ENCODE results near the gene ALPI. TPM values are rescaled to one million over a fixed set of nuclear protein-coding genes. Genes with fewer than 3 reads are reported as not detected.

ALPI gene
- total RNA-seq, 1 experiment from 2014 or later: not detected

GRCh38 chr2:232417489-232417888 is 38.5 kb upstream of the ALPI start:
- H3K4me1 ChIP-seq (ENCODE audit: control insufficient read depth in 1 of 2, insufficient read depth in 2 of 2, low read length in 2 of 2): peaks cover 5 to 27% of the 10 kb centered on the region in 2 experiments; a peak in 3 of 4 replicates
- H3K9ac ChIP-seq (ENCODE audit: low read length): no peak overlapping the region
- H2AFZ ChIP-seq (ENCODE audit: low read depth, low read length, poor library complexity, severe bottlenecking): no peak overlapping the region
- ATAC-seq (no peak), DNase-seq (ENCODE audit: low read depth, low spot score) (no peak)
- no peaks in the 10 kb centered on the region for H4K20me1 ChIP-seq (ENCODE audit: insufficient read depth)
- H3K4me2 ChIP-seq (ENCODE audit: low read length): no peak overlapping the region
- no peaks in the 10 kb centered on the region for H3K27me3 ChIP-seq (ENCODE audit: insufficient read depth, low read length)
- BruUV-seq (replicated peaks): no TSS peak
- TF ChIP-seq REST (IDR thresholded peaks at IDR 0.05; ENCODE audit: low read depth) (no peak), RAD21 (IDR thresholded peaks at IDR 0.05; ENCODE audit: low read depth) (no peak), ZBTB33 (IDR thresholded peaks at IDR 0.05; ENCODE audit: extremely low read depth, insufficient replicate concordance, low read length) (no peak), ELF1 (IDR thresholded peaks at IDR 0.05; ENCODE audit: borderline replicate concordance, low read depth) (no peak), SIN3A (IDR thresholded peaks at IDR 0.05; ENCODE audit: low read depth) (no peak), YY1 (IDR thresholded peaks at IDR 0.05; ENCODE audit: extremely low read depth, insufficient replicate concordance, low read depth, low read length) (no peak), ATF3 (IDR thresholded peaks at IDR 0.05) (no peak), POLR2A (IDR thresholded peaks at IDR 0.05; ENCODE audit: borderline replicate concordance, extremely low read depth, insufficient read depth, insufficient read length) (no peak), JUND (IDR thresholded peaks at IDR 0.05) (no peak), EGR1 (IDR thresholded peaks at IDR 0.05; ENCODE audit: low read depth) (no peak), EZH2 (IDR thresholded peaks at IDR 0.05) (no peak), CEBPB (IDR thresholded peaks at IDR 0.05; ENCODE audit: low read depth) (no peak), MAX (IDR thresholded peaks at IDR 0.05) (no peak), SP1 (IDR thresholded peaks at IDR 0.05; ENCODE audit: low read depth) (no peak), ZNF274 (IDR thresholded peaks at IDR 0.05; ENCODE audit: low read depth, low read length) (no peak), SRF (IDR thresholded peaks at IDR 0.05; ENCODE audit: low read depth) (no peak), FOSL1 (IDR thresholded peaks at IDR 0.05; ENCODE audit: low read depth) (no peak), CTCF (IDR thresholded peaks at IDR 0.05 in 2 of 3, conservative IDR thresholded peaks at IDR 0.05 in 1 of 3; ENCODE audit: borderline replicate concordance in 1 of 3, insufficient read depth in 1 of 3, low read depth in 2 of 3, low read length in 2 of 3) (no peak), ZFX (IDR thresholded peaks at IDR 0.05) (no peak)
- no peak overlapping the region for H3K4me3 ChIP-seq (replicated peaks in 1 of 2; ENCODE audit: low read depth in 1 of 2, low read length in 2 of 2)
- intact Hi-C loops (cut with micrococcal nuclease): no loop called here
- no peaks in the 10 kb centered on the region for H3K9me2 ChIP-seq (ENCODE audit: insufficient read depth)
- H3K27ac ChIP-seq (ENCODE audit: low read depth, low read length): no peak overlapping the region
- no peaks in the 10 kb centered on the region for H3K36me3 ChIP-seq (ENCODE audit: control insufficient read depth in 1 of 2, insufficient read depth in 2 of 2, low read length in 2 of 2)
- CTCF ChIA-PET: no interaction called here
- no peaks in the 10 kb centered on the region for H3K79me2 ChIP-seq (ENCODE audit: insufficient read depth, low read length)
- POLR2A ChIA-PET: no interaction called here
- H3K9me3 ChIP-seq (ENCODE audit: control insufficient read depth in 1 of 2, insufficient read depth in 1 of 2, low read depth in 1 of 2, low read length in 2 of 2): no peaks in the 10 kb centered on the region
- RAD21 ChIA-PET (ENCODE audit: low non-redundant PET in 1 of 2, low total read pairs in 2 of 2, uncharacterized antibody in 2 of 2, unreplicated experiment in 2 of 2): no interaction called here

All from HCT116 (cell line).